Measurements from ENCODE around the gene C6orf47. TPM values are rescaled to one million over a fixed set of nuclear protein-coding genes. Genes with fewer than 3 reads are reported as not detected.

The C6orf47 gene
- total RNA-seq, 2 experiments from 2014 or later = 16.7 to 18.5 TPM

DNA sequence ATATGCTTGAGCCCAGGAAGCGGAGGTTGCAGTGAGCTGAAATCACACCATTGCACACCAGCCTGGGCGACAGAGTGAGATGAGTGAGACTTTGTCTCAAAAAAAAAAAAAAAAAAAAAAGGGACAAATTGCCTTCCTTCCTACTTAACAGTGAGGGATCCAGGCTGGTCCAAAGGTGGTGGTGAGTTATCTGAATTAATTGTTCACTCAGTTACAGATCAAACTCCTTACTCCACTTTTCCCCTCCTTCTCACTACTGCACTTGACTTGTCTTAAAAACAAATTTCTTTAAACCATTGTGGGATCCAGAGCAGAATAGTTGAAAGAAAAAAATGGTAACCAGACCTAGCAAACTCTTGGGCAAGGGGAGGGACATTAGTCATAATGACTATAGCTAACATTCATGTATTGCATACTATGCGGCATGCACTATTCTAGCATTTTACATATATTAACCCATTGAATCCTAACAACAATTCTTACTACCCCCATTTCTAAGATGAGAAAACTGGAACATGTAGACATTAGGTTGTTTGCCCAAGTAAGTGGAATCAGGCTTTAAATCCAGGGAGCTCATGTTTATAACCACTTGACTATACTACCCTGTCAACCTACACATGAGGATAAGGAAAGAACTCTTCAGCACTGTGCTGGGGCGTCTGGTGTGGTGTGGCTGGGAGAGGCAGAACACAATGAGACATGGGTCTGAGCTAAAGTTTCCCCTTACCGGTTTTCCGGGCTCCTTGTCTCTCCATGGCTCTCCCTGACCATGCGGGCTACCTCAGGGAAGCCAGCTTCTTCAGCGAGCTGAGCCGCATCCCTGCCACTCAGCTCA lies 2.8 kb upstream of the C6orf47 start:
- DNase-seq (ENCODE audit: low spot score) = no peak
- H3K36me3 ChIP-seq (ENCODE audit: insufficient read depth, low read length) = peaks cover 52% of the 10 kb centered on the region
- H3K9me2 ChIP-seq (ENCODE audit: insufficient read depth, low read length) = no peaks in the 10 kb centered on the region
- ChIA-PET CTCF (ENCODE audit: unreplicated experiment) (no interaction called here), POLR2A (interaction anchor here (0.6 to 2.0 kb wide), 11 partner anchors 10 to 261 kb away, joined by 3 to 10 read pairs (median 4); partner anchors contain the start of gene HSPA1B)
- H3K4me1 ChIP-seq (ENCODE audit: insufficient read depth, low read length, poor library complexity, severe bottlenecking) = peaks cover 61% of the 10 kb centered on the region
- intact Hi-C loops (cut with micrococcal nuclease; ENCODE audit: unreplicated experiment) = no loop called here
- no peaks in the 10 kb centered on the region for H3K9me3 ChIP-seq (ENCODE audit: low read length)
- peak overlapping the region; percentile 99 for H3K4me3 ChIP-seq (ENCODE audit: low read depth, low read length, poor library complexity, severe bottlenecking)
- H4K20me1 ChIP-seq (ENCODE audit: insufficient read depth, low read length) = 0 out of 2 replicates have a peak, but pooled peaks cover 3% of the 10 kb centered on the region
- no TSS peak for BruUV-seq (replicated peaks)
- peak overlapping the region; percentile 90 for H3K27ac ChIP-seq (ENCODE audit: low read depth, low read length, poor library complexity, severe bottlenecking)
- peaks cover 57% of the 10 kb centered on the region for H3K79me2 ChIP-seq (ENCODE audit: insufficient read depth, low read depth, low read length)
- no peak for TF ChIP-seq EZH2phosphoT487 (IDR thresholded peaks at IDR 0.05; ENCODE audit: borderline replicate concordance, low read depth, low read length)
- TF ChIP-seq, protein P1, sequence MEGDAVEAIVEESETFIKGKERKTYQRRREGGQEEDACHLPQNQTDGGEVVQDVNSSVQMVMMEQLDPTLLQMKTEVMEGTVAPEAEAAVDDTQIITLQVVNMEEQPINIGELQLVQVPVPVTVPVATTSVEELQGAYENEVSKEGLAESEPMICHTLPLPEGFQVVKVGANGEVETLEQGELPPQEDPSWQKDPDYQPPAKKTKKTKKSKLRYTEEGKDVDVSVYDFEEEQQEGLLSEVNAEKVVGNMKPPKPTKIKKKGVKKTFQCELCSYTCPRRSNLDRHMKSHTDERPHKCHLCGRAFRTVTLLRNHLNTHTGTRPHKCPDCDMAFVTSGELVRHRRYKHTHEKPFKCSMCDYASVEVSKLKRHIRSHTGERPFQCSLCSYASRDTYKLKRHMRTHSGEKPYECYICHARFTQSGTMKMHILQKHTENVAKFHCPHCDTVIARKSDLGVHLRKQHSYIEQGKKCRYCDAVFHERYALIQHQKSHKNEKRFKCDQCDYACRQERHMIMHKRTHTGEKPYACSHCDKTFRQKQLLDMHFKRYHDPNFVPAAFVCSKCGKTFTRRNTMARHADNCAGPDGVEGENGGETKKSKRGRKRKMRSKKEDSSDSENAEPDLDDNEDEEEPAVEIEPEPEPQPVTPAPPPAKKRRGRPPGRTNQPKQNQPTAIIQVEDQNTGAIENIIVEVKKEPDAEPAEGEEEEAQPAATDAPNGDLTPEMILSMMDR (conservative IDR thresholded peaks at IDR 0.05; ENCODE audit: low read length) = no peak
- H2AFZ ChIP-seq (ENCODE audit: low read length) = no peak overlapping the region
- peak overlapping the region; percentile 97 for H3K4me2 ChIP-seq (ENCODE audit: low read length)

DNA sequence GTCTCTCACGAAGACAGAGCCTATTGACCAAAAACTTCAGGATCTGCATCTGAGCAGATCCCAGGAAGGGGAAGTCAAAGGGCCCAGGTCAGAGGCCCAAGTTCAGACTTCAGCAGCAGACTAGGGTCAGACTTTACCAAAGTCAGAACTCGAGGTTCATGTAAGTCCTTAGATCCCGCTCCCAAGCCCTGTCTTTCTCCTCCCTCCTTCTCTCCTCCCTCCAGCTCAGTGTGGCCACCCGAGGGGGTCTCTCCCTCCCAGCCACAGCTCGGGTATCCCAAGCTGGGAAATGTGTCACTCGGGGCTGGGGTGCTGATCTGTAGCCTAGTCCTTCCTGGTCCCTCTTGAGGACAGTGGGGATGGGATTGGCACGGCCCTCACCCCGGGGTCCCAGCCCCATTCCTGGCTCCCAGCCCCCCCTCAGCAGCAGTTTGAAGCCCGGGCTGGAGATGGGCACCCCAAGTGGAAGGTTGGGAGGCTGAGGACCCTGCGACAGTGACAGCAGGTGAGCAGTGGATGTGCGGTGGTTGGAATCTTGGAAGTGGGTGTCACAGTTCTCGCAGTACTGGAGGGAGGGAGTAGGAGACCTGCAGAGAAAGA lies 1.6 kb upstream of the C6orf47 start:
- peaks cover 45% of the 10 kb centered on the region for H3K79me2 ChIP-seq (ENCODE audit: insufficient read depth, low read depth, low read length)
- intact Hi-C loops (cut with micrococcal nuclease; ENCODE audit: unreplicated experiment) = no loop called here
- peak overlapping the region; percentile 97 for H3K4me2 ChIP-seq (ENCODE audit: low read length)
- BruUV-seq (replicated peaks) = no TSS peak
- H3K27ac ChIP-seq (ENCODE audit: low read depth, low read length, poor library complexity, severe bottlenecking) = peak overlapping the region; percentile 19
- H3K9me3 ChIP-seq (ENCODE audit: low read length) = no peaks in the 10 kb centered on the region
- no peak for DNase-seq (ENCODE audit: low spot score)
- no peaks in the 10 kb centered on the region for H3K9me2 ChIP-seq (ENCODE audit: insufficient read depth, low read length)
- ChIA-PET POLR2A (interaction anchor here (0.6 to 2.0 kb wide), 6 partner anchors 9 to 309 kb away, joined by 3 to 10 read pairs (median 4); partner anchors contain the start of genes BAG6 and HSPA1B), CTCF (ENCODE audit: unreplicated experiment) (no interaction called here)
- H3K4me3 ChIP-seq (ENCODE audit: low read depth, low read length, poor library complexity, severe bottlenecking) = no peak overlapping the region
- 0 out of 2 replicates have a peak, but pooled peaks cover 3% of the 10 kb centered on the region for H4K20me1 ChIP-seq (ENCODE audit: insufficient read depth, low read length)
- H3K4me1 ChIP-seq (ENCODE audit: insufficient read depth, low read length, poor library complexity, severe bottlenecking) = peaks cover 62% of the 10 kb centered on the region
- no peak overlapping the region for H2AFZ ChIP-seq (ENCODE audit: low read length)
- peaks cover 40% of the 10 kb centered on the region for H3K36me3 ChIP-seq (ENCODE audit: insufficient read depth, low read length)
- no peak for TF ChIP-seq EZH2phosphoT487 (IDR thresholded peaks at IDR 0.05; ENCODE audit: borderline replicate concordance, low read depth, low read length)
- TF ChIP-seq, protein P1 (conservative IDR thresholded peaks at IDR 0.05; ENCODE audit: low read length) = no peak

All from OCI-LY7 (cell line).